Astrocyte of the cerebellum (primary cell): ENCODE data around the gene STS.
A peak's percentile ranks its signal among the peaks of the same experiment; 100 is the strongest.

Source experiments
- DNase-seq: peaks from one replicate; pipeline ENCODE4 v3.0.0-alpha.2; 2011; ENCODE audit warnings: low read depth
- H3K4me3 ChIP-seq: 2 replicates; pipeline ENCODE4 v1.5.1; 2011; ENCODE audit warnings: mild to moderate bottlenecking, low read depth, low read length, moderate library complexity
- in situ Hi-C: cut with HindIII; loops from 2 replicates; pipeline ENCODE4 v1.10.0; 2017; ENCODE audit warnings: low sequenced_read_pairs
- TF ChIP-seq, protein P1 (sequence below): IDR thresholded peaks from 2 replicates; pipeline ENCODE4 v1.5.1; 2012; ENCODE audit warnings: low read length, low read depth, moderate library complexity, mild to moderate bottlenecking; ENCODE audit errors: missing control alignments

Gene STS

GRCh38 chrX:7190157-7190556, 42.6 kb downstream of the STS start:
- no peak overlapping the region for H3K4me3 ChIP-seq
- in situ Hi-C loops = no loop called here
- no peak for DNase-seq
- TF ChIP-seq, protein P1, sequence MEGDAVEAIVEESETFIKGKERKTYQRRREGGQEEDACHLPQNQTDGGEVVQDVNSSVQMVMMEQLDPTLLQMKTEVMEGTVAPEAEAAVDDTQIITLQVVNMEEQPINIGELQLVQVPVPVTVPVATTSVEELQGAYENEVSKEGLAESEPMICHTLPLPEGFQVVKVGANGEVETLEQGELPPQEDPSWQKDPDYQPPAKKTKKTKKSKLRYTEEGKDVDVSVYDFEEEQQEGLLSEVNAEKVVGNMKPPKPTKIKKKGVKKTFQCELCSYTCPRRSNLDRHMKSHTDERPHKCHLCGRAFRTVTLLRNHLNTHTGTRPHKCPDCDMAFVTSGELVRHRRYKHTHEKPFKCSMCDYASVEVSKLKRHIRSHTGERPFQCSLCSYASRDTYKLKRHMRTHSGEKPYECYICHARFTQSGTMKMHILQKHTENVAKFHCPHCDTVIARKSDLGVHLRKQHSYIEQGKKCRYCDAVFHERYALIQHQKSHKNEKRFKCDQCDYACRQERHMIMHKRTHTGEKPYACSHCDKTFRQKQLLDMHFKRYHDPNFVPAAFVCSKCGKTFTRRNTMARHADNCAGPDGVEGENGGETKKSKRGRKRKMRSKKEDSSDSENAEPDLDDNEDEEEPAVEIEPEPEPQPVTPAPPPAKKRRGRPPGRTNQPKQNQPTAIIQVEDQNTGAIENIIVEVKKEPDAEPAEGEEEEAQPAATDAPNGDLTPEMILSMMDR = no peak

GRCh38 chrX:7191681-7192110, 44.2 kb downstream of the STS start:
- no peak for DNase-seq
- in situ Hi-C loops = no loop called here
- TF ChIP-seq, protein P1 = peak; percentile 9

GRCh38 chrX:7192871-7193270, 45.4 kb downstream of the STS start:
- no peak overlapping the region for H3K4me3 ChIP-seq
- TF ChIP-seq, protein P1 = no peak
- DNase-seq = no peak
- in situ Hi-C loops = no loop called here

More at GRCh38 chrX:7191681-7192110, 44.2 kb downstream of the STS start:
- H3K4me3 ChIP-seq = no peak overlapping the region

DNA sequence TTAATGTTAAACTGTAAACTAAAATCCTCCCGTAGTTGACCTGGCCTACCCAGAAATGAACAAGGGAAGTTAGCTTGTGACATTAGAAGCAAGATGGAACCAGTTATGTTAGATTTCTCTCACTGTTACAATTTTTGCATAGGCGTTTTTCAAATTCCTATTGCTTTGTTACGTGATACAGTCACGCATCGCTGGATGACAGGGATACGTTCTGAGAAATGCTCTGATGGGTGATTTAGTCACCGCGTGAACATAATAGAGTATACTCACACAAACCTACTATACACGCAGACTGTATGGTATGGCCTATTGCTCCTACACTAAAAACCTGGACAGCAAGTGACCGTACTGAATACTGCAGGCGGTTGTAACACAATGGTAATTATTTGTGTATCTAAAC, 47.1 kb downstream of the STS start:
- no peak overlapping the region for H3K4me3 ChIP-seq
- no peak for DNase-seq
- TF ChIP-seq, protein P1 = no peak
- in situ Hi-C loops = no loop called here
